Mesothelial cell of epicardium (in vitro differentiated cells): ENCODE measurements around the gene NRDC. TPM values are rescaled to one million over a fixed set of nuclear protein-coding genes. Genes with fewer than 3 reads are reported as not detected.

ENCODE experiments used
- DNase-seq, 2 experiments: peaks; one replicate each; pipeline ENCODE4 v3.0.0; 2021; ENCODE audit warnings: low spot score in 2 of 2; ENCODE audit not compliant: unreplicated experiment in 2 of 2
- H3K27ac Mint-ChIP-seq: 2 replicates; pipeline ENCODE4 v1.8.0; 2021; ENCODE audit warnings: mixed read lengths
- H3K27me3 Mint-ChIP-seq: 2 replicates; pipeline ENCODE4 v1.8.0; 2021; ENCODE audit warnings: low read depth, mixed read lengths
- H3K36me3 Mint-ChIP-seq: 2 replicates; pipeline ENCODE4 v1.8.0; 2021; ENCODE audit warnings: mixed read lengths
- H3K4me1 Mint-ChIP-seq: 2 replicates; pipeline ENCODE4 v1.8.0; 2021; ENCODE audit warnings: mixed read lengths
- H3K4me3 Mint-ChIP-seq: 2 replicates; pipeline ENCODE4 v1.8.0; 2021; ENCODE audit warnings: mild to moderate bottlenecking, moderate library complexity, mixed read lengths
- H3K9me3 Mint-ChIP-seq: 2 replicates; pipeline ENCODE4 v1.8.0; 2021; ENCODE audit warnings: mixed read lengths
- CTCF ChIP-seq: fragments of 200-600 bp; sonication (generic); IDR thresholded peaks from one replicate; pipeline ENCODE4 v1.5.0; 2021; ENCODE audit warnings: antibody characterized with exemption; ENCODE audit not compliant: unreplicated experiment
- total RNA-seq: library from RNA; stranded (reverse); gene quantifications from 3 replicates; pipeline ENCODE4 v1.2.1, GENCODE V29; 2021

NRDC gene
- total RNA-seq, 1 donor from 2014 or later: 132 TPM

GRCh38 chr1:51870603-51871350, 7.8 kb downstream of the NRDC start:
- peaks cover 16% of the 10 kb centered on the region for H3K4me1 Mint-ChIP-seq
- H3K27ac Mint-ChIP-seq: no peak overlapping the region
- no peak overlapping the region for H3K4me3 Mint-ChIP-seq
- no peak for TF ChIP-seq CTCF
- H3K9me3 Mint-ChIP-seq: no peaks in the 10 kb centered on the region
- no peaks in the 10 kb centered on the region for H3K27me3 Mint-ChIP-seq
- DNase-seq: no peak
- H3K36me3 Mint-ChIP-seq: peaks cover 4% of the 10 kb centered on the region

GRCh38 chr1:51867479-51868232, 10.9 kb downstream of the NRDC start:
- H3K27ac Mint-ChIP-seq: no peak overlapping the region
- no peak for TF ChIP-seq CTCF

GRCh38 chr1:51863384-51863783, 15.1 kb downstream of the NRDC start:
- H3K27me3 Mint-ChIP-seq: no peaks in the 10 kb centered on the region
- H3K4me1 Mint-ChIP-seq: no peaks in the 10 kb centered on the region
- TF ChIP-seq CTCF: no peak
- no peak for DNase-seq
- H3K36me3 Mint-ChIP-seq: peaks cover 2% of the 10 kb centered on the region
- H3K4me3 Mint-ChIP-seq: no peak overlapping the region
- H3K9me3 Mint-ChIP-seq: no peaks in the 10 kb centered on the region
- no peak overlapping the region for H3K27ac Mint-ChIP-seq

More at GRCh38 chr1:51867479-51868232, 10.9 kb downstream of the NRDC start:
- DNase-seq: no peak
- Mint-ChIP-seq H3K4me3 (no peak overlapping the region), H3K4me1 (peaks cover 3% of the 10 kb centered on the region), H3K36me3 (no peaks in the 10 kb centered on the region), H3K9me3 (no peaks in the 10 kb centered on the region), H3K27me3 (no peaks in the 10 kb centered on the region)

GRCh38 chr1:51861669-51862068, 16.9 kb downstream of the NRDC start:
- Mint-ChIP-seq H3K9me3 (no peaks in the 10 kb centered on the region), H3K27ac (no peak overlapping the region), H3K4me1 (no peaks in the 10 kb centered on the region), H3K36me3 (peaks cover 2% of the 10 kb centered on the region), H3K4me3 (no peak overlapping the region), H3K27me3 (no peaks in the 10 kb centered on the region)
- DNase-seq: no peak
- no peak for TF ChIP-seq CTCF

- Mint-ChIP-seq H3K4me3 (no peak overlapping the region), H3K36me3 (peaks cover 9% of the 10 kb centered on the region), H3K27ac (no peak overlapping the region), H3K27me3 (no peaks in the 10 kb centered on the region), H3K9me3 (no peaks in the 10 kb centered on the region), H3K4me1 (no peaks in the 10 kb centered on the region)
- no peak for DNase-seq
- TF ChIP-seq CTCF: no peak
Observed at GRCh38 chr1:51859735-51860134, 18.8 kb downstream of the NRDC start.
